GM12878 (cell line): ENCODE data around the gene AMHR2. TPM values are rescaled to one million over a fixed set of nuclear protein-coding genes. Genes with fewer than 3 reads are reported as not detected.
"Not testable (repeated sequence)": the region's sequence is repeated elsewhere in the genome, so short reads cannot be mapped to it uniquely, and the experiment has no call there.

Experiments
- ATAC-seq: fragments of 200-7000 bp; cut with Tn5 transposase; 3 replicates; pipeline ENCODE4 v1.9.1; 2020; ENCODE audit warnings: mild to moderate bottlenecking, moderate library complexity
- BruUV-seq: library from RNA; stranded (reverse); fragments of 400-500 nt; replicated peaks from 2 replicates; lab custom pipeline; 2021; lab: Mats Ljungman, UMichigan
- CTCF ChIA-PET: fragments of 300-600 bp; sonication (Branson Sonifier 250); formaldehyde crosslinking; extraction: SDS; loops from one replicate; lab custom pipeline; 2021; ENCODE audit warnings: inconsistent platforms; lab: Yijun Ruan, JAX
- POLR2A ChIA-PET: fragments of 350-600 bp; formaldehyde crosslinking; extraction: SDS; loops from one replicate; lab custom pipeline; 2021; ENCODE audit warnings: inconsistent platforms; lab: Charles Lee
- RAD21 ChIA-PET: fragments of 300-600 bp; sonication (Branson Sonifier 250); formaldehyde crosslinking; loops from one replicate; lab custom pipeline; 2023; ENCODE audit warnings: antibody characterized with exemption; ENCODE audit not compliant: unreplicated experiment; lab: Charles Lee
- SMC1A ChIA-PET: fragments of 300-600 bp; sonication (Branson Sonifier 250); formaldehyde crosslinking; loops from one replicate; lab custom pipeline; 2023; ENCODE audit not compliant: unreplicated experiment, uncharacterized antibody; lab: Charles Lee
- DNase-seq: peaks from one replicate; pipeline ENCODE4 v3.0.0-alpha.2; 2011; ENCODE audit warnings: low read depth, low spot score
- FAIRE-seq: peaks from 3 replicates; lab custom pipeline; 2011; peaks lifted over from hg19 to GRCh38; lab: Jason Lieb, UNC
- H2AFZ ChIP-seq: 2 replicates; pipeline ENCODE4 v1.6.0; 2011; ENCODE audit warnings: low read depth, low read length, control low read depth; ENCODE audit not compliant: control insufficient read depth
- H3K27ac ChIP-seq: 2 replicates; pipeline ENCODE4 v1.5.1; 2011; ENCODE audit warnings: control low read depth; ENCODE audit not compliant: control insufficient read depth, insufficient read depth
- H3K27me3 ChIP-seq, 2 experiments: replicated peaks in 1 of 2; 2 replicates each; pipeline versions ENCODE4 v1.6.0 to v1.6.1; 2011; ENCODE audit warnings: low read length in 1 of 2; ENCODE audit not compliant: control insufficient read depth in 2 of 2, insufficient read depth in 2 of 2
- H3K36me3 ChIP-seq, 2 experiments: 2 replicates each; pipeline ENCODE4 v1.5.1; 2011; ENCODE audit warnings: low read length in 1 of 2; ENCODE audit not compliant: control insufficient read depth in 2 of 2, insufficient read depth in 2 of 2
- H3K4me1 ChIP-seq: 2 replicates; pipeline ENCODE4 v1.6.1; 2011; ENCODE audit warnings: mild to moderate bottlenecking, low read length, moderate library complexity, mixed read lengths; ENCODE audit not compliant: control insufficient read depth, insufficient read depth
- H3K4me2 ChIP-seq: 2 replicates; pipeline ENCODE4 v1.6.0; 2011; ENCODE audit warnings: control low read depth; ENCODE audit not compliant: control insufficient read depth, insufficient read depth
- H3K4me3 ChIP-seq: fragments of 200-600 bp; sonication (generic); 2 replicates; pipeline ENCODE4 v1.5.1; 2016
- H3K79me2 ChIP-seq: 2 replicates; pipeline ENCODE4 v1.6.0; 2011; ENCODE audit warnings: low read length; ENCODE audit not compliant: control insufficient read depth, insufficient read depth
- H3K9ac ChIP-seq: 2 replicates; pipeline ENCODE4 v1.8.0; 2011; ENCODE audit warnings: low read length, control low read depth, mixed read lengths; ENCODE audit not compliant: control insufficient read depth, insufficient read depth
- H3K9me3 ChIP-seq: replicated peaks from 3 replicates; pipeline ENCODE4 v1.5.1; 2011; ENCODE audit warnings: mild to moderate bottlenecking, low read length; ENCODE audit not compliant: control insufficient read depth, insufficient read depth
- H4K20me1 ChIP-seq: 2 replicates; pipeline ENCODE4 v1.6.0; 2011; ENCODE audit not compliant: control insufficient read depth, insufficient read depth
- CHD4 ChIP-seq: fragments of 200-600 bp; sonication (generic); IDR thresholded peaks from 2 replicates; pipeline ENCODE4 v1.6.1; 2016; ENCODE audit warnings: mild to moderate bottlenecking
- EP300 ChIP-seq, 2 experiments: fragments of 150-350 bp in 1 of 2; IDR thresholded peaks; 2 replicates each; pipeline ENCODE4 v1.6.1; 2011 to 2012; ENCODE audit warnings: low read depth in 2 of 2, low read length in 2 of 2, borderline replicate concordance in 1 of 2, improper control_type of control experiment in 1 of 2, inconsistent platforms in 1 of 2; ENCODE audit not compliant: control insufficient read depth in 1 of 2
- NFXL1 ChIP-seq: fragments of 450-650 bp; IDR thresholded peaks from 2 replicates; pipeline ENCODE4 v1.6.1; 2017; ENCODE audit warnings: antibody characterized with exemption, mild to moderate bottlenecking, borderline replicate concordance
- NFYA ChIP-seq: IDR thresholded peaks from 2 replicates; pipeline ENCODE4 v1.6.1; 2011; ENCODE audit warnings: low read depth, mild to moderate bottlenecking, low read length, improper control_type of control experiment, borderline replicate concordance
- STAT3 ChIP-seq: IDR thresholded peaks from 2 replicates; pipeline ENCODE4 v1.6.1; 2011; ENCODE audit warnings: low read depth, low read length, improper control_type of control experiment
- TARDBP ChIP-seq: IDR thresholded peaks from 2 replicates; pipeline ENCODE4 v1.6.1; 2016; ENCODE audit warnings: borderline replicate concordance
- ZNF24 ChIP-seq: fragments of 450-650 bp; IDR thresholded peaks from 2 replicates; pipeline ENCODE4 v1.6.1; 2017; ENCODE audit warnings: antibody characterized with exemption, mild to moderate bottlenecking
- WGBS: methylation state at CpG from one replicate; pipeline ENCODE4 v1.1.6; 2016; ENCODE audit warnings: low lambda C conversion rate; ENCODE audit not compliant: insufficient replicate concordance, insufficient coverage; ENCODE audit errors: missing lambda C conversion rate; 5-methylcytosine and 5-hydroxymethylcytosine counted together
- in situ Hi-C: fragments of 300-500 bp; cut with MboI; formaldehyde crosslinking; loops from 9 replicates; pipeline ENCODE4 v1.14.3; 2018; ENCODE audit warnings: mixed read lengths
- intact Hi-C: fragments of 100-400 bp; cut with micrococcal nuclease; formaldehyde crosslinking; loops from one replicate; pipeline ENCODE4 v1.14.2; 2022; ENCODE audit not compliant: unreplicated experiment
- polyA plus RNA-seq, 11 experiments: library from polyadenylated mRNA; depleted of rRNA in 4 of 11; unstranded in 6 of 11; stranded (reverse) in 5 of 11; fragments of >200 nt; fragmentation: Nextera tagmentation in 4 of 11; fragmentation: Illumina TruSeq in 1 of 11; extraction: Ambion mirVana in 4 of 11; extraction: Trizol in 1 of 11; gene quantifications; 1 replicate in 1 of 11; 2 replicates in 10 of 11; pipeline versions ENCODE4 v1.2.1 to v1.2.3, GENCODE V29; 2011 to 2016; ENCODE audit warnings: inconsistent platforms in 2 of 11, missing spikeins in 2 of 11, low read depth in 1 of 11
- total RNA-seq, 4 experiments: library from RNA; depleted of rRNA in 3 of 4; stranded (reverse); fragments of >200 nt in 3 of 4; fragmentation: Illumina TruSeq in 1 of 4; extraction: Trizol in 1 of 4; gene quantifications; 2 replicates each; pipeline versions ENCODE4 v1.2.1 to v1.2.3, GENCODE V29; 2013 to 2021
- TF ChIP-seq, protein P1 (sequence below): fragments of 450-650 bp; IDR thresholded peaks from 2 replicates; pipeline ENCODE4 v1.6.1; 2017; ENCODE audit warnings: mild to moderate bottlenecking, moderate library complexity
- TF ChIP-seq, protein P2 (sequence below): IDR thresholded peaks from 2 replicates; pipeline ENCODE4 v1.6.1; 2011; ENCODE audit warnings: low read depth, low read length, improper control_type of control experiment, borderline replicate concordance

Gene AMHR2
- total and polyA plus RNA-seq, 10 of the 15 experiments (the other 5 are each of a cell fraction or from before 2014, with no cell fraction given): 0.06 TPM; not detected in 9

DNA sequence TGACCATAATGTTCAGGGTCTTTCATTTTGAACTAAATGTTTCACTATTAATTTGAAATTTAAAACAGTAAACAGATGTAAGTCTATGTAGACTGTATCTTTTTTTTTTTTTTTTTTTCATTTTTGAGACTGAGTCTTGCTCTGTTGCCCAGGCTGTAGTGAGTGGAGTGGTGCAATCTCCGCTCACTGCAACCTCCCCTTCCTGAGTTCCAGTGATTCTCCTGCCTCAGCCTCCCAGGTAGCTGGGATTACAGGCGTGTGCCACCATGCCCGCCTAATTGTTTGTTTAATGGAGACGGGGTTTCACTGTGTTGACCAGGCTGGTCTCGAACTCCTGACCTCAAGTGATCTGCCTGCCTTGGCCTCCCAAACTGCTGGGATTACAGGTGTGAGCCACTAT, 37.3 kb upstream of the AMHR2 start:
- intact Hi-C loops, in situ Hi-C loops, H3K9ac ChIP-seq, H3K9me3 ChIP-seq, H2AFZ ChIP-seq, H4K20me1 ChIP-seq, DNase-seq, H3K27ac ChIP-seq, FAIRE-seq, H3K27me3 ChIP-seq, ATAC-seq, BruUV-seq: not testable (repeated sequence)
- WGBS: 97% methylated on average over 5 of the region's 5 CpGs
- peak overlapping the region; percentile 46; the same call in 1 of the 2 replicates for H3K4me3 ChIP-seq
- ChIA-PET POLR2A (interaction anchor here (0.6 to 1.9 kb wide), 7 partner anchors 9 to 340 kb away, joined by 3 to 13 read pairs (median 4); no protein-coding TSS in a partner anchor), RAD21 (interaction anchor here (1.3 to 5.9 kb wide), 4 partner anchors 31 to 55 kb away, joined by 5 to 33 read pairs (median 19); partner anchors contain the start of gene PRR13), CTCF (interaction anchor here (0.7 to 8.1 kb wide), 4 partner anchors 31 to 226 kb away, joined by 3 to 164 read pairs (median 8); no protein-coding TSS in a partner anchor), SMC1A (interaction anchor here (1.3 to 4.0 kb wide), 5 partner anchors 27 to 41 kb away, joined by 3 to 39 read pairs (median 14); no protein-coding TSS in a partner anchor)
- peaks cover 77% of the 10 kb centered on the region for H3K79me2 ChIP-seq
- H3K4me1 ChIP-seq: peaks cover 16% of the 10 kb centered on the region
- H3K4me2 ChIP-seq: peak overlapping the region; percentile 19
- peaks cover 11 to 14% of the 10 kb centered on the region in 2 experiments; a peak in 3 of 4 replicates for H3K36me3 ChIP-seq

DNA sequence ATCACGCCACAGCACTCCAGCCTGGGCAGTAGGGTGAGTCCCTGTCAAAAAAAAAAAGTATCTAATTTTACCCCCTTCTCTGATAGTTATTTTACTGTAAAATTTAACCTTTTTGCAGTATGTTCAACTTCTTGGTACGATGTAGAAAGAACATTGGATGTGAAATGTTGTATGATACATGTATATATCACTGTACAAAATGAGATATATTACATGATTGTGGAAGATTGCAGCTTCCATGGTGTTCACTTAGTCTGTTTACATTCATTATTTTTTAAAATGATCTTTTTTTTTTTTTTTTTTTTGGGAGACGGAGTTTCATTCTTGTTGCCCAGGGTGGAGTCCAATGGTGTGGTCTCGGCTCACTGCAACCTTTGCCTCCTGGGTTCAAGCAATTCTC, 34.7 kb upstream of the AMHR2 start:
- no peaks in the 10 kb centered on the region for H3K9me3 ChIP-seq
- H3K4me3 ChIP-seq: peak overlapping the region; percentile 15; the same call in 1 of the 2 replicates
- no peaks in the 10 kb centered on the region for H3K27me3 ChIP-seq
- FAIRE-seq (no peak), ATAC-seq (no peak), DNase-seq (no peak)
- no peak overlapping the region for H3K9ac ChIP-seq
- ChIA-PET POLR2A (interaction anchor here (0.6 to 1.0 kb wide), 2 partner anchors 8 to 74 kb away, joined by 3 read pairs; no protein-coding TSS in a partner anchor), SMC1A (interaction anchor here (0.7 to 4.0 kb wide), 7 partner anchors 9 to 36 kb away, joined by 3 to 39 read pairs (median 3); no protein-coding TSS in a partner anchor), RAD21 (interaction anchor here (1.1 to 3.8 kb wide), 4 partner anchors 10 to 36 kb away, joined by 4 to 27 read pairs (median 8); no protein-coding TSS in a partner anchor), CTCF (interaction anchor here (1.0 to 1.1 kb wide), 2 partner anchors 28 to 31 kb away, joined by 3 to 8 read pairs; no protein-coding TSS in a partner anchor)
- peaks cover 69% of the 10 kb centered on the region for H3K79me2 ChIP-seq
- H3K4me1 ChIP-seq: no peaks in the 10 kb centered on the region
- H4K20me1 ChIP-seq: no peaks in the 10 kb centered on the region
- no peak overlapping the region for H2AFZ ChIP-seq
- no TSS peak for BruUV-seq
- H3K27ac ChIP-seq: no peak overlapping the region
- TF ChIP-seq, protein P1, sequence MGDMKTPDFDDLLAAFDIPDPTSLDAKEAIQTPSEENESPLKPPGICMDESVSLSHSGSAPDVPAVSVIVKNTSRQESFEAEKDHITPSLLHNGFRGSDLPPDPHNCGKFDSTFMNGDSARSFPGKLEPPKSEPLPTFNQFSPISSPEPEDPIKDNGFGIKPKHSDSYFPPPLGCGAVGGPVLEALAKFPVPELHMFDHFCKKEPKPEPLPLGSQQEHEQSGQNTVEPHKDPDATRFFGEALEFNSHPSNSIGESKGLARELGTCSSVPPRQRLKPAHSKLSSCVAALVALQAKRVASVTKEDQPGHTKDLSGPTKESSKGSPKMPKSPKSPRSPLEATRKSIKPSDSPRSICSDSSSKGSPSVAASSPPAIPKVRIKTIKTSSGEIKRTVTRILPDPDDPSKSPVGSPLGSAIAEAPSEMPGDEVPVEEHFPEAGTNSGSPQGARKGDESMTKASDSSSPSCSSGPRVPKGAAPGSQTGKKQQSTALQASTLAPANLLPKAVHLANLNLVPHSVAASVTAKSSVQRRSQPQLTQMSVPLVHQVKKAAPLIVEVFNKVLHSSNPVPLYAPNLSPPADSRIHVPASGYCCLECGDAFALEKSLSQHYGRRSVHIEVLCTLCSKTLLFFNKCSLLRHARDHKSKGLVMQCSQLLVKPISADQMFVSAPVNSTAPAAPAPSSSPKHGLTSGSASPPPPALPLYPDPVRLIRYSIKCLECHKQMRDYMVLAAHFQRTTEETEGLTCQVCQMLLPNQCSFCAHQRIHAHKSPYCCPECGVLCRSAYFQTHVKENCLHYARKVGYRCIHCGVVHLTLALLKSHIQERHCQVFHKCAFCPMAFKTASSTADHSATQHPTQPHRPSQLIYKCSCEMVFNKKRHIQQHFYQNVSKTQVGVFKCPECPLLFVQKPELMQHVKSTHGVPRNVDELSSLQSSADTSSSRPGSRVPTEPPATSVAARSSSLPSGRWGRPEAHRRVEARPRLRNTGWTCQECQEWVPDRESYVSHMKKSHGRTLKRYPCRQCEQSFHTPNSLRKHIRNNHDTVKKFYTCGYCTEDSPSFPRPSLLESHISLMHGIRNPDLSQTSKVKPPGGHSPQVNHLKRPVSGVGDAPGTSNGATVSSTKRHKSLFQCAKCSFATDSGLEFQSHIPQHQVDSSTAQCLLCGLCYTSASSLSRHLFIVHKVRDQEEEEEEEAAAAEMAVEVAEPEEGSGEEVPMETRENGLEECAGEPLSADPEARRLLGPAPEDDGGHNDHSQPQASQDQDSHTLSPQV: no peak
- TF ChIP-seq NFYA (no peak), STAT3 (no peak), TARDBP (no peak), CHD4 (no peak), ZNF24 (no peak), EP300 (IDR thresholded peaks at IDR 0.05; ENCODE audit: borderline replicate concordance in 1 of 2, control insufficient read depth in 1 of 2, low read depth in 2 of 2, low read length in 2 of 2) (no peak), NFXL1 (no peak)
- TF ChIP-seq, protein P2, sequence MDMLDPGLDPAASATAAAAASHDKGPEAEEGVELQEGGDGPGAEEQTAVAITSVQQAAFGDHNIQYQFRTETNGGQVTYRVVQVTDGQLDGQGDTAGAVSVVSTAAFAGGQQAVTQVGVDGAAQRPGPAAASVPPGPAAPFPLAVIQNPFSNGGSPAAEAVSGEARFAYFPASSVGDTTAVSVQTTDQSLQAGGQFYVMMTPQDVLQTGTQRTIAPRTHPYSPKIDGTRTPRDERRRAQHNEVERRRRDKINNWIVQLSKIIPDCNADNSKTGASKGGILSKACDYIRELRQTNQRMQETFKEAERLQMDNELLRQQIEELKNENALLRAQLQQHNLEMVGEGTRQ: no peak
- peak overlapping the region; percentile 42; the same call in 1 of the 2 replicates for H3K4me2 ChIP-seq
- intact Hi-C loops: no loop called here
- WGBS: 97% methylated on average over 2 of the region's 4 CpGs
- in situ Hi-C loops: no loop called here
- H3K36me3 ChIP-seq: peaks cover 0 to 3% of the 10 kb centered on the region in 2 experiments; a peak in 1 of 4 replicates
